Stimulated activated CD4-positive, alpha-beta T cell treated with anti-CD3 and anti-CD28 coated beads, Interleukin-2, amount 100 ng/mL, for 48 hours (primary cell): ENCODE measurements around the gene MYH11.
"Not testable (repeated sequence)": the region's sequence is repeated elsewhere in the genome, so short reads cannot be mapped to it uniquely, and the experiment has no call there.

Source experiments
- DNase-seq, 2 donors: peaks; one replicate each; pipeline ENCODE4 v3.0.0-alpha.2; 2020

MYH11 gene

GRCh38 chr16:15743657-15744056 lies 113.2 kb downstream of the MYH11 start:
- no peak for DNase-seq

- no peak for DNase-seq
Measured at GRCh38 chr16:15742716-15743115, 114.1 kb downstream of the MYH11 start.

- DNase-seq, result no peak
Measured at GRCh38 chr16:15741207-15741871, 115.5 kb downstream of the MYH11 start.

- DNase-seq, result no peak
Measured at GRCh38 chr16:15739950-15740349, 116.9 kb downstream of the MYH11 start.

- DNase-seq, result no peak
Measured at GRCh38 chr16:15739464-15739863, 117.4 kb downstream of the MYH11 start.

GRCh38 chr16:15737140-15737644 lies 119.6 kb downstream of the MYH11 start:
- DNase-seq, result no peak

GRCh38 chr16:15736529-15736928 lies 120.3 kb downstream of the MYH11 start:
- no peak for DNase-seq

- no peak for DNase-seq
Measured at GRCh38 chr16:15735610-15736009, 121.2 kb downstream of the MYH11 start.

GRCh38 chr16:15732416-15732815 lies 124.4 kb downstream of the MYH11 start:
- no peak for DNase-seq

GRCh38 chr16:15729152-15729551 lies 127.7 kb downstream of the MYH11 start:
- DNase-seq, result no peak

- DNase-seq, result not testable (repeated sequence)
Measured at GRCh38 chr16:15727697-15728096, 129.1 kb downstream of the MYH11 start.

GRCh38 chr16:15726715-15727114 lies 130.1 kb downstream of the MYH11 start:
- DNase-seq, result no peak

- no peak for DNase-seq
Measured at GRCh38 chr16:15725641-15726240, 131.1 kb downstream of the MYH11 start.

GRCh38 chr16:15723808-15724207 lies 133.0 kb downstream of the MYH11 start:
- no peak for DNase-seq

- DNase-seq, result no peak
Measured at GRCh38 chr16:15721018-15721417, 135.8 kb downstream of the MYH11 start.

- DNase-seq, result no peak
Measured at GRCh38 chr16:15716694-15717447, 140.0 kb downstream of the MYH11 start.

- DNase-seq, result no peak
Measured at GRCh38 chr16:15715221-15715620, 141.6 kb downstream of the MYH11 start.

- no peak for DNase-seq
Measured at GRCh38 chr16:15714393-15715172, 142.2 kb downstream of the MYH11 start.

GRCh38 chr16:15708997-15709396 lies 147.8 kb downstream of the MYH11 start:
- DNase-seq, result no peak

- DNase-seq, result no peak
Measured at GRCh38 chr16:15708096-15708495, 148.7 kb downstream of the MYH11 start.

- no peak for DNase-seq
Measured at GRCh38 chr16:15707332-15707731, 149.5 kb downstream of the MYH11 start.

- DNase-seq, result no peak
Measured at GRCh38 chr16:15705064-15705565, 151.7 kb downstream of the MYH11 start.

- DNase-seq, result peak; percentile 75 to 84
Measured at GRCh38 chr16:15704545-15704987, 152.3 kb downstream of the MYH11 start.
